K562 (cell line): Measurements from ENCODE around the gene RNH1.

Source experiments
- CTCF ChIP-seq, 3 experiments: IDR thresholded peaks in 2 of 3; conservative IDR thresholded peaks in 1 of 3; 2 replicates each; pipeline ENCODE4 v1.5.1; 2011 to 2012; ENCODE audit warnings: low read length in 3 of 3, mild to moderate bottlenecking in 3 of 3, control low read depth in 2 of 3, improper control_type of control experiment in 1 of 3, inconsistent platforms in 1 of 3, low read depth in 1 of 3, mixed read lengths in 1 of 3, moderate library complexity in 1 of 3; ENCODE audit not compliant: insufficient read depth in 2 of 3
- MAFF ChIP-seq: IDR thresholded peaks from 2 replicates; pipeline ENCODE4 v1.6.1; 2012; ENCODE audit warnings: low read length, improper control_type of control experiment
- MAX ChIP-seq: sonication (generic); formaldehyde crosslinking; IDR thresholded peaks from 2 replicates; pipeline ENCODE4 v1.9.0; 2022; ENCODE audit warnings: mild to moderate bottlenecking, missing genetic modification reagents
- MLLT1 ChIP-seq, 2 experiments: fragments of 450-650 bp; IDR thresholded peaks; 2 replicates each; pipeline ENCODE4 v1.6.1; 2016
- POLR2A ChIP-seq: fragments of 450-650 bp; conservative IDR thresholded peaks from 2 replicates; pipeline ENCODE4 v1.6.1; 2016
- SNIP1 ChIP-seq: fragments of 450-650 bp; IDR thresholded peaks from 2 replicates; pipeline ENCODE4 v1.7.1; 2017; ENCODE audit warnings: low read depth, mild to moderate bottlenecking
- TF ChIP-seq, protein P1 (sequence below): fragments of 450-650 bp; conservative IDR thresholded peaks from 2 replicates; pipeline ENCODE4 v1.6.1; 2016; ENCODE audit warnings: missing genetic modification characterization, low read depth, mild to moderate bottlenecking, control low read depth, missing compliant biosample characterization
- TF ChIP-seq, protein P2 (sequence below): fragments of 450-650 bp; IDR thresholded peaks from 2 replicates; pipeline ENCODE4 v1.6.1; 2016; ENCODE audit warnings: low read depth, mild to moderate bottlenecking, moderate library complexity
- TF ChIP-seq, protein P3 (sequence below): fragments of 250-450 bp; sonication (Bioruptor Pico); IDR thresholded peaks from 2 replicates; pipeline ENCODE4 v1.9.0; 2021; ENCODE audit warnings: mild to moderate bottlenecking
- TF ChIP-seq, protein P4 (sequence below): fragments of 450-650 bp; formaldehyde crosslinking; IDR thresholded peaks from 2 replicates; pipeline ENCODE4 v1.4.0; 2020; ENCODE audit warnings: mild to moderate bottlenecking

DNA sequence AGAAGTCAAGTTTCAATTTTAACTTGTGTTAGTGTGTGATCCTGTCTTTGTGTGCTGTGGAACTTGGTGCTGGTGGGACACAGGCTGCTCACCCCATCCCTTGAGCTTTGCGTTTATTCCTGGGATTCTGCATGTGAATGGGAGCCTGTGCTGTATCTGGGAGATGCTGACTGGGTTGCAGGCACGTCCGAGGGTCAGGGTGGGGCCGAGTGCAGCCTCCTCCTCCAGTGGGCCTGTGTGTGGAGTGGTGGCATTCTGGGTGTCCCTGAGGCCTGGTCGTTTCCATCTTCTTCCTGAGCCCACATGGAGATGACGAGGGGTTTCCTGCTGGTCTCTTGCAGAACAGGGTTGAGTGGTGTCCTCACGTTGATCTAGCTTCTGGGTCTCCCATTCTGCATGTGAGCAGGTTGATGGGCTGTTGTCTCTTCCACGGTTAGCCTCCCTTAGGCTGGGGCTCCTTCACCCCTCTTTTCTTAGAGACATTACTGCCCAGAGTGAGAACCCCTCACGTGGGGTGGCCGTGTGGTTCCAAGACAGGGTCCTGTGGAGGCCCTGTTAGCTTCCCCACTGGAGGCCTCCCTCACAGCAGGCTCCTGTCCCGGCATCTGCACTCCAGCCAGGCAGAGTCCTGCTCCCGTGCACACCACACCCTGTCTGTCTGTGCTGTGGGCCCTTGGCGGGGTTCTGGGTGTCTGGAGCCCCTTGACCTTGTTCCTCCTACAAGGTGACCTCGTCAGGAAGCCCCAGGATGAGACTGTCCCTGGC, 52.1 kb downstream of the RNH1 start:
- TF ChIP-seq, protein P1, sequence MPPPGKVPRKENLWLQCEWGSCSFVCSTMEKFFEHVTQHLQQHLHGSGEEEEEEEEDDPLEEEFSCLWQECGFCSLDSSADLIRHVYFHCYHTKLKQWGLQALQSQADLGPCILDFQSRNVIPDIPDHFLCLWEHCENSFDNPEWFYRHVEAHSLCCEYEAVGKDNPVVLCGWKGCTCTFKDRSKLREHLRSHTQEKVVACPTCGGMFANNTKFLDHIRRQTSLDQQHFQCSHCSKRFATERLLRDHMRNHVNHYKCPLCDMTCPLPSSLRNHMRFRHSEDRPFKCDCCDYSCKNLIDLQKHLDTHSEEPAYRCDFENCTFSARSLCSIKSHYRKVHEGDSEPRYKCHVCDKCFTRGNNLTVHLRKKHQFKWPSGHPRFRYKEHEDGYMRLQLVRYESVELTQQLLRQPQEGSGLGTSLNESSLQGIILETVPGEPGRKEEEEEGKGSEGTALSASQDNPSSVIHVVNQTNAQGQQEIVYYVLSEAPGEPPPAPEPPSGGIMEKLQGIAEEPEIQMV (tag) = no peak
- no peak for TF ChIP-seq CTCF (IDR thresholded peaks at IDR 0.05 in 2 of 3, conservative IDR thresholded peaks at IDR 0.05 in 1 of 3; ENCODE audit: insufficient read depth in 2 of 3, low read depth in 1 of 3, low read length in 3 of 3)
- TF ChIP-seq, protein P2, sequence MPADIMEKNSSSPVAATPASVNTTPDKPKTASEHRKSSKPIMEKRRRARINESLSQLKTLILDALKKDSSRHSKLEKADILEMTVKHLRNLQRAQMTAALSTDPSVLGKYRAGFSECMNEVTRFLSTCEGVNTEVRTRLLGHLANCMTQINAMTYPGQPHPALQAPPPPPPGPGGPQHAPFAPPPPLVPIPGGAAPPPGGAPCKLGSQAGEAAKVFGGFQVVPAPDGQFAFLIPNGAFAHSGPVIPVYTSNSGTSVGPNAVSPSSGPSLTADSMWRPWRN = no peak
- TF ChIP-seq MAX = no peak
- no peak for TF ChIP-seq MAFF
- TF ChIP-seq, protein P3, sequence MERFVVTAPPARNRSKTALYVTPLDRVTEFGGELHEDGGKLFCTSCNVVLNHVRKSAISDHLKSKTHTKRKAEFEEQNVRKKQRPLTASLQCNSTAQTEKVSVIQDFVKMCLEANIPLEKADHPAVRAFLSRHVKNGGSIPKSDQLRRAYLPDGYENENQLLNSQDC (CRISPR knock-in tag) = no peak
- TF ChIP-seq SNIP1 = no peak
- TF ChIP-seq, protein P4, sequence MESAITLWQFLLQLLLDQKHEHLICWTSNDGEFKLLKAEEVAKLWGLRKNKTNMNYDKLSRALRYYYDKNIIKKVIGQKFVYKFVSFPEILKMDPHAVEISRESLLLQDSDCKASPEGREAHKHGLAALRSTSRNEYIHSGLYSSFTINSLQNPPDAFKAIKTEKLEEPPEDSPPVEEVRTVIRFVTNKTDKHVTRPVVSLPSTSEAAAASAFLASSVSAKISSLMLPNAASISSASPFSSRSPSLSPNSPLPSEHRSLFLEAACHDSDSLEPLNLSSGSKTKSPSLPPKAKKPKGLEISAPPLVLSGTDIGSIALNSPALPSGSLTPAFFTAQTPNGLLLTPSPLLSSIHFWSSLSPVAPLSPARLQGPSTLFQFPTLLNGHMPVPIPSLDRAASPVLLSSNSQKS (CRISPR knock-in tag) = no peak
- TF ChIP-seq MLLT1 (IDR thresholded peaks at IDR 0.05) = no peak
- TF ChIP-seq POLR2A = no peak
